Measurements from ENCODE around the gene NKD2. TPM values are rescaled to one million over a fixed set of nuclear protein-coding genes. Genes with fewer than 3 reads are reported as not detected.

NKD2 gene
- total and polyA plus RNA-seq, 2 of the 4 experiments (the other 2 are of a cell fraction), result not detected

DNA sequence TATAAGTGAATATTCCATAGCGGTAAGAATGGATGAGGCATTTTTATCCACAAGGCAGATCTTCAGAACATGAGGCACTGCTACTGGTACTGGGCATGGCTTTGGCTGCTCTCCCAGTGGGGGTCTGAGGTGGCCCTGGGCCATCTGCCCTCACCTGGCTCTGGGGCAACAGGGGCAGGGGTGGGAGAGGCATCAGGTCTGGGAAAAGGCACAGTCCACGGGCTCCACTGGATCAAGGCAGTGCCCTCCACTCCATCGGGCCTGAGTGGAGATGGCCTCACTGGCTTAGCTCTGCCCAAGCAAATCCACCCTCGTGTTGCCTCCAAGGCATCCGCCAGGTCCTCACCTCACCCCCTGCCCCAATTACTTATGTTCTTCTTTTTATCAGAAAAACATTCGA is 10.9 kb upstream of the NKD2 start:
- H2BK15ac ChIP-seq (ENCODE audit: low read depth, low read length), result no peak overlapping the region
- H3K4me2 ChIP-seq (ENCODE audit: low read depth, low read length), result no peak overlapping the region
- no peak overlapping the region for H3K4ac ChIP-seq (ENCODE audit: low read depth, low read length)
- H2AK9ac ChIP-seq (replicated peaks; ENCODE audit: low read depth, low read length, poor library complexity), result no peak overlapping the region
- no peak overlapping the region for H4K5ac ChIP-seq (ENCODE audit: low read depth, low read length)
- H3K9me1 ChIP-seq (ENCODE audit: insufficient read depth, low read length), result no peaks in the 10 kb centered on the region
- no peak overlapping the region for H4K91ac ChIP-seq (ENCODE audit: insufficient read depth, low read depth, low read length)
- no peaks in the 10 kb centered on the region for H4K20me1 ChIP-seq (ENCODE audit: insufficient read depth, low read length)
- POLR2A ChIA-PET (ENCODE audit: unreplicated experiment), result no interaction called here
- H2AFZ ChIP-seq (replicated peaks; ENCODE audit: low read length, poor library complexity), result no peak overlapping the region
- intact Hi-C loops (cut with micrococcal nuclease), result no loop called here
- DNase-seq (no peak), ATAC-seq (ENCODE audit: low read depth) (no peak)
- dilution Hi-C loops (cut with HindIII; ENCODE audit: low sequenced_read_pairs, unreplicated experiment), result no loop called here
- in situ Hi-C loops (cut with MboI; ENCODE audit: low sequenced_read_pairs), result no loop called here
- no peaks in the 10 kb centered on the region for H3K9me3 ChIP-seq (ENCODE audit: control insufficient read depth, insufficient read depth, low read length)
- no peak overlapping the region for H2BK120ac ChIP-seq (ENCODE audit: low read depth, low read length)
- H2AK5ac ChIP-seq (ENCODE audit: low read depth, low read length), result no peak overlapping the region
- no peak overlapping the region for H4K8ac ChIP-seq (ENCODE audit: low read depth in 2 of 2, low read length in 2 of 2)
- no peak overlapping the region for H3K9ac ChIP-seq (ENCODE audit: low read depth, low read length)
- H3K27me3 ChIP-seq (ENCODE audit: control insufficient read depth, insufficient read depth, low read length), result peaks cover 38% of the 10 kb centered on the region
- no peaks in the 10 kb centered on the region for H3K79me1 ChIP-seq (ENCODE audit: low read depth in 1 of 2, low read length in 2 of 2)
- no TSS peak for BruUV-seq (replicated peaks)
- H3K56ac ChIP-seq (ENCODE audit: extremely low read depth, insufficient read depth, low read length), result no peak overlapping the region
- H3K27ac ChIP-seq (ENCODE audit: insufficient read depth, low read length), result no peak overlapping the region
- H3K4me3 ChIP-seq (ENCODE audit: insufficient read depth, low read depth, low read length), result no peak overlapping the region
- H2BK5ac ChIP-seq (ENCODE audit: low read depth, low read length, poor library complexity, severe bottlenecking), result no peak overlapping the region
- no peak for TF ChIP-seq RFX5 (IDR thresholded peaks at IDR 0.05; ENCODE audit: low read depth, low read length)
- no peak for TF ChIP-seq MAFK (IDR thresholded peaks at IDR 0.05; ENCODE audit: low read depth, low read length)
- no peak for TF ChIP-seq CEBPB (IDR thresholded peaks at IDR 0.05; ENCODE audit: low read depth, low read length)
- no peak for TF ChIP-seq POLR2A (IDR thresholded peaks at IDR 0.05; ENCODE audit: low read depth, low read length)
- no peak for TF ChIP-seq BHLHE40 (IDR thresholded peaks at IDR 0.05; ENCODE audit: low read depth, low read length)
- TF ChIP-seq RCOR1 (IDR thresholded peaks at IDR 0.05; ENCODE audit: insufficient replicate concordance, low read length), result no peak
- no peak for TF ChIP-seq MAZ (IDR thresholded peaks at IDR 0.05; ENCODE audit: borderline replicate concordance, low read depth, low read length)
- TF ChIP-seq, protein P1, sequence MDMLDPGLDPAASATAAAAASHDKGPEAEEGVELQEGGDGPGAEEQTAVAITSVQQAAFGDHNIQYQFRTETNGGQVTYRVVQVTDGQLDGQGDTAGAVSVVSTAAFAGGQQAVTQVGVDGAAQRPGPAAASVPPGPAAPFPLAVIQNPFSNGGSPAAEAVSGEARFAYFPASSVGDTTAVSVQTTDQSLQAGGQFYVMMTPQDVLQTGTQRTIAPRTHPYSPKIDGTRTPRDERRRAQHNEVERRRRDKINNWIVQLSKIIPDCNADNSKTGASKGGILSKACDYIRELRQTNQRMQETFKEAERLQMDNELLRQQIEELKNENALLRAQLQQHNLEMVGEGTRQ (IDR thresholded peaks at IDR 0.05; ENCODE audit: low read depth, low read length), result no peak
- no peaks in the 10 kb centered on the region for H3K36me3 ChIP-seq (ENCODE audit: control insufficient read depth, insufficient read depth, low read length)
- no peak overlapping the region for H3K14ac ChIP-seq (replicated peaks; ENCODE audit: low read depth, low read length)
- 70% methylated on average over 3 of the region's 6 CpGs; no CpG with 5 or more reads in 1 of the 2 experiments for WGBS, 2 experiments (ENCODE audit: extremely low coverage in 2 of 2, insufficient read length in 1 of 2)
- H2BK20ac ChIP-seq (ENCODE audit: low read depth, low read length), result no peak overlapping the region
- H3K4me1 ChIP-seq (ENCODE audit: control insufficient read depth, insufficient read depth, low read length), result peaks cover 10% of the 10 kb centered on the region; the same call in 1 of the 2 replicates
- CTCF ChIA-PET, result no interaction called here
- H3K18ac ChIP-seq (ENCODE audit: low read depth, low read length), result no peak overlapping the region
- H3K23ac ChIP-seq (ENCODE audit: low read depth, low read length), result no peak overlapping the region; the same call in 1 of the 2 replicates

All from IMR-90 (cell line).